NCI-H526 (cell line): ENCODE measurements around the gene CCDC88C.

Experiments used
- DNase-seq, 2 experiments: peaks; one replicate each; lab custom pipeline; 2025; lab: John Stamatoyannopoulos, UW

The CCDC88C gene

DNA sequence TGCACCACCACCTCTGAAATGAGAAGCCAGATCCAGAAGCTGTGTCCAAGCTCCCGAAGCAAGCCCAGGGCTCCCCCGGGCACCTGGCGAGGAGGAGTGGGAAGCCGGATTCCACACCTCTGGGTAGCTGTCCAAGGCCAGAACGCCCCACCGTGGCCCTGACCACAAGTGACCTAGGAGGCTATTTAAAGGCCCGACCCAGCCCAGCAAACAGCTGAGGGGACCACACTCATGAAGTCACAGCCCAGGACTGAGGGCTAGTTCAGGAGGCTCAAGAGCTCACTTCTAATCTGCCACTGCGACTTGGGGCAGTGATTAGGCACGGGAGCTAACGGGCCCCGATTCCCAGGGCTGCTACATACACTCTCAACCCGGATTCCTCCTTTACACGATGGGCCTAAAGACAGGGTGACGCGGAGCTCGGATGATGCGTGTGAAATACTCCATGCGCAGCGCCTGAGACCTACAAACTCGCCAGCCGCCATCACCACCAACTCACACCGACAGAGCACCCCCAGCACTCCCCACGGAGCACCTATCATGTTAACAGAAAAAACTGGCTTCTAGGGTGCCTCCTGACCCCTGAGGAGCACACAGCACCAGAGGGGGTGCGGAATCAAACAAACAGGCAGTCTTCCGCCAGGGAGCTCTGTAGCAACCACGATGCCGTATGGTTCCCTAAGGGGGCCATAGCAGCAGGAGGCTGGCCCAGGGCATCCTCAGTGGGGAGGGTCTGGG lies 89.1 kb downstream of the CCDC88C start:
- DNase-seq = no peak

DNA sequence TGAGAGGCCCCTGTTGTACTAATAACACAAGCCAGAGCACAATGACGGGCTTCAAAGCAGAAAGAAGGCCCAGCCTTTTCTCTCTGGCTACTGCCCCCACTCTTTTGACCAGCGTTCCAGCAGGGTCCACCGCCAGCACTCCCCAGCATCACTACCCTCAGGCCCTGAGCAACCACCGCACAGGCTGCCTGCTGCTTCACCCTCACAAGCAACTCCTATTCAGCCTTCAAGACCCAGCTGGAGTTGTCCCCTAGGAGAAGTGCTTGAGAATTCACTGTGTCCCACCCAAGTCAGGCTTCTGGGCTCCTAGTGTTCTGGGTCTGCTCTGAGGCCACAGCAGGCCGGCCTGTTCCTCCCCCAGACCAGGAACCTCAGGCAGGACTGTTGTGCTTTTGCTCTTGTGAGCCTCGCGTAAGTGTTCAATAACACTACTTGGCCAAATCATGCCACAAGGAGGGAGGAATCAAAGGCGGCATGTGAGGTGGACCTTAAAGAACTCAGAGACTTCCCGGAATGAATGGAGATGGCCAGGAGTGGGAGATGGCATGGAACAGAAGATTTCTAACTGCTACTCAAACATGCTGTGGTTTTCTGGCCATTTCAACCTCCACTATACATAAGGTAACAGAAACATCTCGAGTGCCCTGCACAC lies 89.8 kb downstream of the CCDC88C start:
- no peak for DNase-seq

DNA sequence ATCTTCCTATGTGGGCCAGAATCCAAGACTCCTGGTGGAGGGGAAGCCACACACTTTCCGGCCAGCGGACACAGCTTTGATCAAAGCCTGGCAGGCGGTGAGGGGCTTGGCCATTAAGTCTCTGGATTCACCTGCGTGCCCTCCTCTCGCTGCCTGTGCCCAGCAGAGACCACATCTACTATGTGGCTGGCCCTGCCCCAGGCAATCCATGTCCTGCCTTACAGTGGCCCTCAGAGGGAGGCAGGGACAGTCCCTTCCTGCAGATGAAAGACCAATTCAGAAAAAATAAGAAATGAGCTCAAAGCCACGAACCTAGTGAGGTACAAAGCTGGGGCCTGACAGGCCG lies 90.4 kb downstream of the CCDC88C start:
- no peak for DNase-seq

DNA sequence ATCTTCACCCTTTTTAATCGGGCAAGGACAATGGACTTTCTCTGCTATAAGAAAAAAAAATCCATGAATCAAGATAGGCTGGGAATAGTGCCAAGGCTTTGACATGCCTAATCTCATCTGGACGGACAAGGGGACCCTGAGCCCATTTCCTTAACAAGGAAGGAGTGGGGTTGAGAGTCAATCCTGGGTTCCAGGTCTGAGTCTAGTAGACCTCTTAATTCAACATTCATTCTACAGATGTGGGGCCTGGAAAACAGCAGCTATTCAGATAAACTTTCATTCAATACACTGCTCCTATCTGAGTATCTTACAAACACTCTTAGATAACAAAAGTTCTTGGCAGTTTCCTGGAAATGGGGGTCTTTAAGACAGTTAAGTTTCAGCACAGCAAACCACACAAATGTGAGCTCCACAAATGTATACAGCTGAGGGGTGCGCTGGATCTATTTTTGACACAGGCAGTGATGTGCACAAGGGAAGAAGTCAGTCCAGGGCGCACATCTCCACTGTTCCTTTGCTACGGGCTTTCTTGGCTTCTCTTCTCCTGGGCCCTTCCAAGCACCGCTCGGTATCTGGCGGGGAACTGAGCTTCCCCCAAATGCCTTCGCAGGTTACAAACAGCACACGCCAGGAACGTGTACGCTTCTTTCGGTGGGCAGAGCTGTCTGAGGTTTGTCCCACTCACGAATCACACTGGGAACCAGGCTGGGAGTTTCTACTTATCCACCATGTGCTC lies 90.9 kb downstream of the CCDC88C start:
- DNase-seq = no peak

DNA sequence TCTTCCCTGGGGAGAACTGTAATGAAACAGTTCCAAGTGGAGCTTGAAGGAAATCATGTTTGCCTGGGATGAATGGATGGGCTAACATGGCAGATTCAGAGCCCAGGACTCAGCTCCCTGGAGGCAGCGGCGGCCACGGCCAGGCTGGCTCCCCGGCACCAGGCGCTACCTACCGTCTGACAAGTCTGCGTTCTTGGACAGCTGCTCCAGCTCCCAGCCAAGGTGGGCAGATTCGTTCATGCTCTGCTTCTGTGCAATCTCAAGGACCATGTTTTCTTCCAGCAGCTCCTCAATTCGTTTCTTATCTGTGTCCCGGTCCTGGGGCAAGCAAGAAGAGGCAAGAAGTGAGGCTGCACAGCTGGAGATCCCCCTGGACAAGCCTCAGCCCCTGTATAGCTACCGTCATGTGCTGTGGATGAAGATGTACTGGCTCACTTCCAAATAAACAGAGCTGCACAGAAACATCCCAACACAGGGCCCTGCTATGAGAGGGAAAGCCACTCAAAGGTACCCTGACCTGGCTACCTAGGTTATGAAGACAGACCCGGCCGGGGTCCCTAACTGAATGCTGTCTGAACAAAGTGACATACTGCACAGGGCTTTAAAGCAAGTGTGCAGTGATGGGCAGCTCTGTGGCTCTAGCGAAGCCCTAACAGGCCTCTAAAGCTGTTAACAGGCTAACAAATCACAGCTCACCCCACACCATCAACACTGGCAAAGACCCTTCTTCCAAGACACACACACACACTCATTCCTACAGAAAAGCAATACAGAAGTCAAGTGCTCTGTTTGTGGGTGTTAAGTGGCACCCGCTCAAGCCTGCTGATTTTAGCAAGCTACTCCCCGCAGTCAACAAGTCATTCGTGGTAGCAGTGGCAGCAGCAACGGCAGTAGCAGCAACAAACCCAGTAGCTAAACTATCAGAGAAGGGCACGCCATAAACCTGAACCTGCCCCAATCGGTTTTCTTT lies 92.7 kb downstream of the CCDC88C start:
- DNase-seq = no peak

DNA sequence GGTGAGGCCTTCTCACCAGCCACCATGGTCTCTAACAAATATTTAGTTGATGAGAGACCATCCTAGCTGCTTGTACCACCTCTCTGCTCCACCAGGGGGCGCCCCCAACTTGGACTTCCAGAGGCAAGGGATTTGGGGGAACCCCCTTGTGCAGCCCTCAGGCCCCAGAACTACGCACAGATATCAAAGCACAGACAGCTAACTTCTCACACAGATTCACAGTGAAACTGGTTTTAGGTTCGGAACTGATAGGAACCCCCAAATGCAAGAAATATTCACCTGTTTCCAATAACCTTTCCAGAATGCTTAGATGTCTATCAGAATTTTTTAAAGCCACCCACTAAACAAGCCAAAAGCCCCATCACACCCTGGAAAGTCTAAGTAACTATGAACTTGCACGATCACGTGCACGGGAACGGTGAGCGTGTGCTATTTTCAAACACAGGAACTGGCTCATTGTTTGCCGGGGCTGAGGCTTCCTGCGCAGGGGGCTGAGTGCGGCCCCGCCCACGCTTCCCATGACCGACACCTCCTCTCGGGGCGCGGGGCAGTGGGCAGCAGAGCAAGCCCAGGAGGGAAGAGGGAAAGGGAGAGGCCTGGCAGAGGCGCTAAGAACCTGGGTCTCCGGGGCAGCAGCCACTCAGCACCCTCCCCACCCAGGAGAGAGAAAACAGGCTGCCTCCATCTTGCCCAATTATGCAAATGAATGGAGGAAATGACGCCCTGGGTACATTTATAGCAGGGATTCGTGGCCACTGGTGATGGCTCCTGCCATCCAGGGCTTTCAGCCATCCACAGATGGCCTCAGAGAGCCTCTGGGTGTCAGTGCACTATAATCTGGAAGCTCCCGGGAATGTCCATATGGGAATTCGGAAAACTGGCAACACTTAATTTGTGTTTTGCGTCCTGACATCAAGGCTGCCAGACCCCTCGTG lies 93.7 kb downstream of the CCDC88C start:
- peak; percentile 18 to 69 for DNase-seq

DNA sequence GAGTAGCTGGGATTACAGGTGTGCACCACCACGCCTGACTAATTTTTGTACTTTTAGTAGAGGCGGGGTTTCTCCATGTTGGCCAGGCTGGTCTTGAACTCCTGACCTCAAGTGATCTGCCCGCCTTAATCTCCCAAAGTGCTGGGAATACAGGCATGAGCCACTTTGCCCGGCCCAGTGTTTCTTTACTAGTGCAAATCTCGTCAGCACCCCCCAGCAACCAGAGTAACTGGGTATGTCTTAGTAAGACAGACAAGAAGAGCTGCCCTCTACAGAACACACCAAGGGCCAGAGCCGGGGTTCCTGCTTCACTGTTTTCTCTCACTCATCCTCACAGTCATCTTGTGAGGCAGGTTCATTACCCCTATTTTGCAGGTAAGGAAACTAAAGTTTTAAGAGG lies 94.6 kb downstream of the CCDC88C start:
- no peak for DNase-seq

DNA sequence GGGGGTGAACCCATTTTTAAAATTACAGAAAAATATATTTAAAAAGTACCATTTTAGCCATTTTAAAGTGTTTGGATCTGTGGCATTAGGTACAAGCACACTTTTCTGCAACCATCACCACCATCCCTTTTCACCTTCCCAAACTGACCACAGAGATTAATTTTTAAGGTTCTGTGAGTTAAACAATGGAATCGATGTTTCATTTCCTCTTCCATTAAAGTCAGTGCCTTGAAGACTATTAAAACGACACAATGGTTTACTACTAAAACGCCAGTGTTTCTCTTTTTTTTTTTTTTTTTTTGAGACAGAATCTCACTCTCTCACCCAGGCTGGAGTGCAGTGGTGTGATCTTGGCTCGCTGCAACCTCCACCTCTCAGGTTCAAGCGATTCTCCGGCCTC lies 95.0 kb downstream of the CCDC88C start:
- no peak for DNase-seq

DNA sequence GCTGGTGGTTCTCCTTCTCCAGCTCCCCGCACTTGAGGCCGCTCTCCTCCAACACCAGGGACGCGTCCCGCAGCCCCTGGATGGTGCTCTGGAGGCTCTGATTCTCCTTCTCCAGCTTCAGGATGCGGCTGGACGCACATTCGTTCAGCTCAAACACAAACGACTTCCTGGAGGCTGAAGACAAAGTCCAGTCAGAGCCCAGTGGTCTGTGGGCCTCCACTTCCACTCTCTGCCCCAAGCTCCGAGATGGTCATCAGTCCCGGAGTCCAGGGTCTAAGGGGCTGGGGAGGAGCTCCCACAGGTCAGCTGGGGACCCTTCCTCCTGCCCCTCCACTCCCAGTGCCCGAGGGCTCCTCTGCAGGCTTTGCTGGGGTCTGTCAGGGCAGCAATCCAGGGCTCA lies 96.5 kb downstream of the CCDC88C start:
- DNase-seq = no peak

DNA sequence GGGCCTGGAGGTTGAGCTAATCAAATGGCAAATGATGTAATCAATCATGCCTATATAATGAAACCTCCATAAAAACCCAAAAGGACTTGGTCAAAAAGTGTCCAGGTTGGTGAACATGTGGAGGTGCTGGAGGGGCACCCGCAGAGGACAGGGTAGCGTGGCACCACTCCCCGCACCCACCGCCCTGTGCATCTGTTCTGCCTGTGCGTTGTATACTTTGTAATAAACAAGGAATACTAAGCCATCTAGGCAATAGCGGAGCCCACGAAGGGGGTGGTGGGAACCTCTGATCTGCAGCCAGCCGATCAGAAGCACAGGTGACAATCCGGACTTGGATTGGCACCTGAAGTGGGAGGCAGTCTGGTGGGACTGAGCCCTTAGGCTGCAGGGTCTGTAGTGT lies 97.4 kb downstream of the CCDC88C start:
- DNase-seq = no peak

DNA sequence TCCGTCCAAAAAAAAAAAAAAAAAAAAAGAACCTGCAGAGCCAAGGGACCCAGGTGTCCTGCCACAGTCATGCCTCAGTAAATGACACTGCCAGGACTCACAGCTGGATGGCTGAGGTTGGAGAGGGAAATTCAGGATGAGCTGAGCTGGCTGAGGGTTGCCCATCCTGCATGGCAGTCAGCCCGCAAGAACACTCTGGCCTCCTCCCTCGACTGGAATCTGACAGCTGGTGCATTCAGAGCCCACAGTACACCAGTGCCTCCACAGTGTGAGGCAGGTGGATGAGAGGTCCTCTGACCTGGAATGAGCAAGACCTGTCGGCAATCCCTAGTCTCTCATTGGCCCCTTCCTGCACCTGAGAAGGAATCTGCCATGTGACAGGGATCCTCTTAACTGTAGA lies 98.7 kb downstream of the CCDC88C start:
- no peak for DNase-seq

DNA sequence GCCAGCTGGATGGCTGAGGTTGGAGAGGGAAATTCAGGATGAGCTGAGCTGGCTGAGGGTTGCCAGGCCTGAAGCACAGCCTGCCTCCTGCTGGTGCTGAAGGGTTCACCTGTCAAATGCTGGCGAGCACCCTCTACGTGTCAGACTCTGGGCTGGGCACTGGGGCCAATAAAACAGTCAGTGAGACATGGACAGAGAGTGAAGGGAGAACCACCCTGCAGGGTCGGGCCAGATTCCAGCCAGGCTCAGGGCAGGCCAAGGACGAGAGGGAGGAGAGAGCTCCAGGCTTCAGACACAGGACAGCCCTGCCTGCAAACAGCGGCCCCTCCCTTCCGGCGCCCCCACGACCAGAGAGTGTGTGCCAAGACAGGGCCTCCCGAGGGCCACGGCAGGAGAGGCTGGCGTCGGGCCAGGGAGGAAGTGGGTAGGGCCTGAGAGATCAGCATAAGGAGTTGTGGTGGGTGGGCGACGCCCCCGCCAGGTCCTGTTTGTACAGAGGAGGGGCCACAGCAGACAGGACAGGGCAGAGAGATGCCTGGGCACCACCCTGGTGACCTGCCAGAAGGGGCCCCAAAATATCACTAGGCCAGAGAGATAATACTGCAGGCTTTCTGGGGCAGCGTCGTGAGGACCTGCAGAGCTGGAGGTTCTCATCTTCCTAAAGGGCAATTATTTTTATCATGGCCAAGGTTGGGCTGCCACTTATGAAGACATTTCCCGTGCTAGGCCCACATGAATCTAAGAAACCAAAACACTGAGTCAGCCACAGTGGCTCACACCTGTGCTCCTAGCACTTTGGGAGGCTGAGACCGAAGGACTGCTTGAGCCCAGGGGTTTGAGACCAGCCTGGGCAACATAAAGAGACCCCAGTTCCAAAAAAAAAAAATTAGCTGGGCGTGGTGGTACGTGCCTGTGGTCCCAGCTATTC lies 100.0 kb downstream of the CCDC88C start:
- no peak for DNase-seq

DNA sequence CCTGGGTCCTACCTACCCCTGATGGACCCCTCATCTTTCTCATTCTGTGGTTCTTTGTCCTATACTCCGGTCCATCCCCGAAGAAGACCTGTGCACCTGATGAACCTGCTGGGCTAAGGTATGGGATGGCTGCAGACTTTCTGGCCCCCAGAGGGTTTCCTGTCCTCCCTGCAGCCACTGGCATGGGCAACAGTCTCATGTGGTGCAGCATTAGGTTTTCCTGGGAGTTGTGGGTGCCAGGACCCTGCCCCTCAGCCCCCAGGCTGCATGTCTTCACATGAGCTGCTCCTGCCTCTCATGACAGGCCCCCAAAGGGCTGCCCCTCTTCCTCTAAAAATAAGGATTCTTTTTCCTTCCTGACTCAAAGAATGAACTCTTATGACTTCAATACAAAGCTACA lies 100.9 kb downstream of the CCDC88C start:
- no peak for DNase-seq

DNA sequence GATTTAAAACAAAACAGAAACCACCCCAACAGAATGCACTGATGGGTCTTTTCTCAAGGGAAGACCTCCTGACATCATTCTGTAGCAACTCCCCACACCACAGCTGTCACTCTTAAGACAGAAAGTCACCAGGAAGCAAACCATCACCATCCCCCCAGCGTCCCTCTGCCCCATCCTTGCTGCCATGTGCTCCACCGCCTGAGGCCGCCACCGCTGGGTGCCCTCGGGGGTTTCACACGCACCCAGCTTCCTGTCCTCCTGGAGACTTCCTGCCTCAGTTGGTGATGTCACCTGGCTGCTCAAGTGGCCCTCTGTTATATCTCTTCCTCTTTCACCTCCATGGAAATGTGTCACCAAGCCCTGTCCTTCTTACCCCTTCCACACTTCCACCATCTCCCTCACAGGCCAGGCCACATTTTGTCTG lies 101.8 kb downstream of the CCDC88C start:
- no peak for DNase-seq

DNA sequence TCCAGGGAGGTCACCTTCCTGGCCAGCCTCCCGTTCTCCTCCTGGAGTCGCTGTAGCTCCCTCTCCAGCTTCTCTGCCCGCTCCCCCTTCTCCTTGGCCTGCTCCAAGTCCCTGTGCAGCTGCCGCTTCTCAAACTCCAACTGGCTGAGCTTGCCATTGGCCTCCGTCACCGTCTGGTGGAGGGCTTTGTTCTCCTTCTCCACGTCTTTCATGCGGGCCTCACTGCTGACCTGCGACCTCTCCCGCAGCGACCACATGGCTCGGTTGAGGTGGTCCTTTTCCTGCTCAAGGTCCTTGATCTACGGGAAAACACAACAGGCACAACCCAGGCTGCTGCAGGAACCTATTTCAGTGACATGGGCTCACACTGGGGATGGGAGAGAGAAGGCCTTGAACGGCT lies 103.8 kb downstream of the CCDC88C start:
- DNase-seq = no peak

DNA sequence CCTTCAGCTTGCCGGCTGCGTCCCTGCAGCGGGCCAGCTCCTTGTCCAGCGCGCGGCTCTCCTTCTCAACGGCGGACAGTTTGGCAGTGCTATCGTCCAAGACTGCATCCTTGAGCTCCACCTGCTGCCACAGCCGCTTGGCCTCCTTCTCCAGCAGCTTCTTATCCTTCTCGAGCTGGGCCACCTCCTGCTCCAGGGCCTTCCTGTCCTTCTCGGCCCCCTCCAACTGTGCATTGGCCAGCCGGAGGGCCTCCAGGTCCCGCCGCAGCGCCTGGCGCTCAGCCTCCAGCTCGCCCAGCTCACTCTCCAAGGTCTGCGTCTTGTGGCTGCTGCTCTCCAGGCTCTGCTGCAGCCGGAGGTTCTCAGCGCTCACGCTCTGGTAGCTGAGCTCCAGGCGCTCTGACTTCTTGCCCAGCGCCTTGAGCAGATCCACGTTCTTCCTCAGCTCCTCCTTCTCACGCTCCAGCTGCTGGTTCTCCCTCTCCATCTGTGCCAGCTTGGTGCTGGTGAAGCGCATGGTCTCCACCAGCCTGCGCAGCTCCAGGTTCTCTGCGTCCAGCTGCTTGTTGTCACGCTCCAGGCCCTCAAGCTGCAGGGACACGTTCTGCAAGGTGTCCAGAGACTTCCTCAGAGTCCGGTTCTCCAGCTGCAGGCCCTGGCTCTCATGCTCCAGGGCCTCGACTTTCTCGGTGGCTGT lies 104.3 kb downstream of the CCDC88C start:
- no peak for DNase-seq

DNA sequence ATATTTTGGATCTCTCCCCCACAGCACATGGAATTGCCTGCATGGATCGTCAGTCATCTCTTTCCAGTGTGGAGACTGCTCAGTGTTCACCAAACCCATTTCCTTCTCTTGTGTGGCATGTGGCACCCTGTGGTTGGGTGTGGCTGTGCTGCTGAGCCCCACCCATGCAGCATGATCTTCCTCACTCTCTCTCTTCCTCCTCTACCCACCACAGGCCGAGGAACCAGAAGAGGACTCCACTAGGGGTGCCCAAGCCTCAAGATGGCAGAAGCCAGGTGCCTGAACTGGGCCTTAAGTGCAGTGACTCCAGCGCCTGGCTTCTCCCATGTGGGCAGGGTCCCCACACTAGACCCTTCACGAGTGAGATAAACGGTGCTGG lies 106.3 kb downstream of the CCDC88C start:
- no peak for DNase-seq

DNA sequence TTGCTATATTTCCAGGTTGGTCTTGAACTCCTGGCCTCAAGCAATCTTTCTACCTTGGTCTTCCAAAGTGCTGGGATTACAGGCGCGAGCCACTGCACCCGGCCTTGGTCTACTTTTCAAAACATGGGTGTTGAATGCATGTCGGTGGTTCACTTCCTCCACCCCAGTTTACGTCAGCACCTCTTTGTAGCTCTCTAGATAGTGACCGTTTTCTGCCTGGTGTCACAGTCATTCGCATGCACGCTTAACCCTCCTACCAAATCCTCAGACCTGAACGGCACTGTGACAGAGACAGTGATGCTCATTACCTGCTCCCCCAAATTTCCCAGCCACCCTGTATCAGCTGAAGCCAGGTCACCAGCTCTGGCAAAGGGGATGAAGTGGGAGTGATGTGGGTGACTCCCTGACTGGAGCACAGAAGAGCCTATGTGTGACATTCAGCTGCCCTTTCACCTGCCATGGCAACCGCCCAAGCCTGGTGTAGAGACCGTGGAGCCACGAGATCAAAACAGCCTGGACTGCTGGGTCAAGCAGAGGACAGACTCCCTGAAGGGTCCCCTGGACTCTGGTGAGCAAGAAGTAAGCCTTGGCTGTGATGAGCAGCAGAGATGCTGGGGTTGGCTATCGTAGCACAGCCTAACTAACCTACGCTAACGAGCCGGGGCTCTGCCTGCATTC lies 106.9 kb downstream of the CCDC88C start:
- DNase-seq = no peak
